Liver (tissue), 9 donors: ENCODE data around the gene SLC38A5. TPM values are rescaled to one million over a fixed set of nuclear protein-coding genes. Genes with fewer than 3 reads are reported as not detected.

Source experiments
- DNase-seq: peaks from one replicate; pipeline ENCODE4 v3.0.0-alpha.2; 2017; ENCODE audit warnings: low spot score
- H3K27ac ChIP-seq, 2 donors: one replicate each; pipeline ENCODE4 v1.7.0; 2013; ENCODE audit warnings: inconsistent platforms in 2 of 2, low read length in 2 of 2, control low read depth in 1 of 2, low read depth in 1 of 2, mild to moderate bottlenecking in 1 of 2
- H3K27me3 ChIP-seq, 4 donors: one replicate each; pipeline versions ENCODE4 v1.6.1 to v1.7.0; 2013; ENCODE audit warnings: low read length in 3 of 4, inconsistent platforms in 1 of 4, mild to moderate bottlenecking in 1 of 4, moderate library complexity in 1 of 4; ENCODE audit not compliant: control insufficient read depth in 4 of 4, insufficient read depth in 4 of 4
- H3K36me3 ChIP-seq, 4 donors: one replicate each; pipeline versions ENCODE4 v1.6.1 to v1.7.0; 2013; ENCODE audit warnings: low read length in 3 of 4, mild to moderate bottlenecking in 3 of 4, low read depth in 1 of 4, moderate library complexity in 1 of 4; ENCODE audit not compliant: control insufficient read depth in 4 of 4, insufficient read depth in 3 of 4
- H3K4me1 ChIP-seq, 4 donors: one replicate each; pipeline versions ENCODE4 v1.6.1 to v1.7.0; 2013; ENCODE audit warnings: low read length in 3 of 4, mild to moderate bottlenecking in 3 of 4, moderate library complexity in 1 of 4; ENCODE audit not compliant: control insufficient read depth in 4 of 4, insufficient read depth in 4 of 4
- H3K4me3 ChIP-seq, 3 donors: one replicate each; pipeline versions ENCODE4 v1.6.1 to v1.7.0; 2013; ENCODE audit warnings: low read length in 3 of 3, control low read depth in 1 of 3, low read depth in 1 of 3, mild to moderate bottlenecking in 1 of 3
- H3K9ac ChIP-seq, 2 donors: one replicate each; pipeline ENCODE4 v1.7.0; 2013; ENCODE audit warnings: low read length in 2 of 2, mild to moderate bottlenecking in 2 of 2, moderate library complexity in 2 of 2, control low read depth in 1 of 2, low read depth in 1 of 2
- H3K9me3 ChIP-seq, 4 donors: one replicate each; pipeline versions ENCODE4 v1.6.1 to v1.7.0; 2013; ENCODE audit warnings: low read length in 3 of 4; ENCODE audit not compliant: control insufficient read depth in 4 of 4
- EGR1 ChIP-seq, 2 donors: IDR thresholded peaks; 2 replicates each; pipeline ENCODE4 v1.6.1; 2016 to 2018; ENCODE audit warnings: antibody characterized with exemption in 2 of 2, low read depth in 2 of 2
- FOXA1 ChIP-seq: IDR thresholded peaks from 2 replicates; pipeline ENCODE4 v1.6.1; 2016; ENCODE audit warnings: antibody characterized with exemption
- HNF4A ChIP-seq, 2 donors: conservative IDR thresholded peaks; 2 replicates each; pipeline ENCODE4 v1.6.1; 2016; ENCODE audit warnings: antibody characterized with exemption in 2 of 2, mild to moderate bottlenecking in 2 of 2
- NR2F2 ChIP-seq: IDR thresholded peaks from 2 replicates; pipeline ENCODE4 v1.6.1; 2016; ENCODE audit warnings: antibody characterized with exemption
- RAD21 ChIP-seq, 2 donors: IDR thresholded peaks; 2 replicates each; pipeline ENCODE4 v1.6.1; 2016; ENCODE audit warnings: antibody characterized with exemption in 2 of 2, mild to moderate bottlenecking in 2 of 2
- RXRA ChIP-seq, 2 donors: IDR thresholded peaks; 2 replicates each; pipeline ENCODE4 v1.6.1; 2017 to 2018; ENCODE audit warnings: antibody characterized with exemption in 2 of 2, mild to moderate bottlenecking in 1 of 2
- SP1 ChIP-seq: IDR thresholded peaks from 2 replicates; pipeline ENCODE4 v1.6.1; 2018; ENCODE audit warnings: antibody characterized with exemption, mild to moderate bottlenecking
- TAF1 ChIP-seq: conservative IDR thresholded peaks from 2 replicates; pipeline ENCODE4 v1.6.1; 2016; ENCODE audit warnings: antibody characterized with exemption, mild to moderate bottlenecking
- YY1 ChIP-seq: IDR thresholded peaks from 2 replicates; pipeline ENCODE4 v1.6.1; 2016; ENCODE audit warnings: antibody characterized with exemption, mild to moderate bottlenecking
- WGBS: extraction: QIAGEN DNeasy Blood & Tissue Kit; methylation state at CpG from one replicate; pipeline ENCODE4 v1.1.7; 2013; 5-methylcytosine and 5-hydroxymethylcytosine counted together
- polyA plus RNA-seq, 2 donors: library from polyadenylated mRNA; stranded (reverse) in 1 of 2; unstranded in 1 of 2; fragments of 200-250 nt in 1 of 2; fragments of >200 nt in 1 of 2; fragmentation: Nextera tagmentation in 1 of 2; extraction: Ambion mirVana in 1 of 2; gene quantifications; one replicate each; pipeline versions ENCODE4 v1.2.1 to v1.2.3, GENCODE V29; 2013 to 2015
- total RNA-seq, 2 donors: library from RNA; depleted of rRNA; stranded (reverse); fragments of >200 nt; gene quantifications; one replicate each; pipeline ENCODE4 v1.2.3, GENCODE V29; 2014
- TF ChIP-seq, protein P1 (sequence below): IDR thresholded peaks from 2 replicates; pipeline ENCODE4 v1.6.1; 2016; ENCODE audit warnings: antibody characterized with exemption, mild to moderate bottlenecking
- TF ChIP-seq, protein P2 (sequence below): IDR thresholded peaks from 2 replicates; pipeline ENCODE4 v1.6.1; 2016; ENCODE audit warnings: antibody characterized with exemption
- TF ChIP-seq, protein P3 (sequence below): IDR thresholded peaks from 2 replicates; pipeline ENCODE4 v1.6.1; 2016; ENCODE audit warnings: antibody characterized with exemption
- TF ChIP-seq, protein P4 (sequence below): IDR thresholded peaks from 2 replicates; pipeline ENCODE4 v1.6.1; 2016; ENCODE audit warnings: antibody characterized with exemption
- donor health status: healthy.
- donor health status: healthy.
- donor health status: healthy.
- donor health status: healthy.
- donor health status: healthy.

The SLC38A5 gene
- total and polyA plus RNA-seq, 4 donors = 0.25 to 81.3 (median 0.45) TPM

DNA sequence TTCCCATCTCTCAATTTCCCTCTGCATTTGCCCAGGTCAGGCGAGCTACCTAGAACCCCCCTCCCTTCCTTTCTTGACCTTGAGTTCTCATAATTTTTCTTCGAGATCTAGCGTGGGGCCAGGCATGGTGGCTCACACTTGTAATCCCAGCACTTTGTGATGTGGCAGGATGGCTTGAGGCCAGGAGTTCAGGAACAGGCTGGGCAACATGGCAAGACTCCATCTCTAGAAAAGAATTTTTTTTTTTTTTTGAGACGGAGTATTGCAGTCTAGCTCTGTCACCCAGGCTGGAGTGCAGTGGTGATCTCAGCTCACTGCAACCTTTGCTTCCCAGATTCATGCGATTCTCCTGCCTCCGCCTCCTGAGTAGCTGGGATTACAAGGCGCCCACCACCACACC, 34.2 kb upstream of the SLC38A5 start (continued):
- TF ChIP-seq RAD21 (IDR thresholded peaks at IDR 0.05) (no peak), NR2F2 (no peak), FOXA1 (no peak), YY1 (no peak)
- TF ChIP-seq, protein P1, sequence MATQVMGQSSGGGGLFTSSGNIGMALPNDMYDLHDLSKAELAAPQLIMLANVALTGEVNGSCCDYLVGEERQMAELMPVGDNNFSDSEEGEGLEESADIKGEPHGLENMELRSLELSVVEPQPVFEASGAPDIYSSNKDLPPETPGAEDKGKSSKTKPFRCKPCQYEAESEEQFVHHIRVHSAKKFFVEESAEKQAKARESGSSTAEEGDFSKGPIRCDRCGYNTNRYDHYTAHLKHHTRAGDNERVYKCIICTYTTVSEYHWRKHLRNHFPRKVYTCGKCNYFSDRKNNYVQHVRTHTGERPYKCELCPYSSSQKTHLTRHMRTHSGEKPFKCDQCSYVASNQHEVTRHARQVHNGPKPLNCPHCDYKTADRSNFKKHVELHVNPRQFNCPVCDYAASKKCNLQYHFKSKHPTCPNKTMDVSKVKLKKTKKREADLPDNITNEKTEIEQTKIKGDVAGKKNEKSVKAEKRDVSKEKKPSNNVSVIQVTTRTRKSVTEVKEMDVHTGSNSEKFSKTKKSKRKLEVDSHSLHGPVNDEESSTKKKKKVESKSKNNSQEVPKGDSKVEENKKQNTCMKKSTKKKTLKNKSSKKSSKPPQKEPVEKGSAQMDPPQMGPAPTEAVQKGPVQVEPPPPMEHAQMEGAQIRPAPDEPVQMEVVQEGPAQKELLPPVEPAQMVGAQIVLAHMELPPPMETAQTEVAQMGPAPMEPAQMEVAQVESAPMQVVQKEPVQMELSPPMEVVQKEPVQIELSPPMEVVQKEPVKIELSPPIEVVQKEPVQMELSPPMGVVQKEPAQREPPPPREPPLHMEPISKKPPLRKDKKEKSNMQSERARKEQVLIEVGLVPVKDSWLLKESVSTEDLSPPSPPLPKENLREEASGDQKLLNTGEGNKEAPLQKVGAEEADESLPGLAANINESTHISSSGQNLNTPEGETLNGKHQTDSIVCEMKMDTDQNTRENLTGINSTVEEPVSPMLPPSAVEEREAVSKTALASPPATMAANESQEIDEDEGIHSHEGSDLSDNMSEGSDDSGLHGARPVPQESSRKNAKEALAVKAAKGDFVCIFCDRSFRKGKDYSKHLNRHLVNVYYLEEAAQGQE = no peak

DNA sequence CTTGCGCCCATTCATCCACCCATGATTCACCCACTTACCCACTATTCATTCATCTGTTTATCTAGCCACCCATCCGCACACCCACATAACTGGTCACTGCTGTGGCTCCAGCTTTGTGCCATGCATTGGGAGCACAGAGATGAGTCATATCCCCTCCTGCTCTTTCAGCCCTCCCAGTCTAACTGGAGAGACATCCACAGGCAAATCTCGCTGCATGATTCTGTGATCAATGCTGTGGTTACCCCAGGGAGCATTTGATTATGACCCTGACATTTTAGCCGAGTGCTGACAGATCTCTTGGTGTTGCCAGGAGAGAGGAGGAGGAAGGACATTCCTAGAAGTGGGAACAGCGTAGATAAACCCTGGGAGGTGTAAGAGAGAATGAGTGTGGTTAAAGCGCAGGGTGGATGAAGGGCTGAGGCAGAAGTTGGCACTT, 28.3 kb upstream of the SLC38A5 start:
- WGBS = 82% methylated on average over 6 of the region's 6 CpGs
- no peak for DNase-seq
- H3K9ac ChIP-seq = no peak overlapping the region
- TF ChIP-seq EGR1 (IDR thresholded peaks at IDR 0.05; ENCODE audit: low read depth in 2 of 2) (no peak), YY1 (no peak), RXRA (IDR thresholded peaks at IDR 0.05) (no peak), RAD21 (IDR thresholded peaks at IDR 0.05) (no peak), SP1 (no peak), HNF4A (conservative IDR thresholded peaks at IDR 0.05) (no peak), TAF1 (no peak)
- TF ChIP-seq, protein P2, sequence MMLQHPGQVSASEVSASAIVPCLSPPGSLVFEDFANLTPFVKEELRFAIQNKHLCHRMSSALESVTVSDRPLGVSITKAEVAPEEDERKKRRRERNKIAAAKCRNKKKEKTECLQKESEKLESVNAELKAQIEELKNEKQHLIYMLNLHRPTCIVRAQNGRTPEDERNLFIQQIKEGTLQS = no peak
- TF ChIP-seq, protein P3, sequence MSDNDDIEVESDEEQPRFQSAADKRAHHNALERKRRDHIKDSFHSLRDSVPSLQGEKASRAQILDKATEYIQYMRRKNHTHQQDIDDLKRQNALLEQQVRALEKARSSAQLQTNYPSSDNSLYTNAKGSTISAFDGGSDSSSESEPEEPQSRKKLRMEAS = no peak
- TF ChIP-seq, protein P4, sequence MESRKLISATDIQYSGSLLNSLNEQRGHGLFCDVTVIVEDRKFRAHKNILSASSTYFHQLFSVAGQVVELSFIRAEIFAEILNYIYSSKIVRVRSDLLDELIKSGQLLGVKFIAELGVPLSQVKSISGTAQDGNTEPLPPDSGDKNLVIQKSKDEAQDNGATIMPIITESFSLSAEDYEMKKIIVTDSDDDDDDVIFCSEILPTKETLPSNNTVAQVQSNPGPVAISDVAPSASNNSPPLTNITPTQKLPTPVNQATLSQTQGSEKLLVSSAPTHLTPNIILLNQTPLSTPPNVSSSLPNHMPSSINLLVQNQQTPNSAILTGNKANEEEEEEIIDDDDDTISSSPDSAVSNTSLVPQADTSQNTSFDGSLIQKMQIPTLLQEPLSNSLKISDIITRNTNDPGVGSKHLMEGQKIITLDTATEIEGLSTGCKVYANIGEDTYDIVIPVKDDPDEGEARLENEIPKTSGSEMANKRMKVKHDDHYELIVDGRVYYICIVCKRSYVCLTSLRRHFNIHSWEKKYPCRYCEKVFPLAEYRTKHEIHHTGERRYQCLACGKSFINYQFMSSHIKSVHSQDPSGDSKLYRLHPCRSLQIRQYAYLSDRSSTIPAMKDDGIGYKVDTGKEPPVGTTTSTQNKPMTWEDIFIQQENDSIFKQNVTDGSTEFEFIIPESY = no peak
- TF ChIP-seq, protein P1 = no peak
- H3K4me1 ChIP-seq = no peaks in the 10 kb centered on the region
- H3K9me3 ChIP-seq = no peaks in the 10 kb centered on the region
- H3K4me3 ChIP-seq = no peak overlapping the region
- H3K27me3 ChIP-seq = no peaks in the 10 kb centered on the region
- no peak overlapping the region for H3K27ac ChIP-seq
- no peaks in the 10 kb centered on the region for H3K36me3 ChIP-seq
